NCI-H446 (cell line): Measurements from ENCODE around the gene PVR.
"Not testable (repeated sequence)": the region's sequence is repeated elsewhere in the genome, so short reads cannot be mapped to it uniquely, and the experiment has no call there.

Experiments used
- DNase-seq, 2 experiments: peaks; one replicate each; lab custom pipeline; 2025; lab: John Stamatoyannopoulos, UW

The PVR gene

GRCh38 chr19:44645407-44646048 is 1.8 kb downstream of the PVR start:
- DNase-seq = no peak

GRCh38 chr19:44646049-44646416 is 2.3 kb downstream of the PVR start:
- DNase-seq = no peak

GRCh38 chr19:44647144-44647543 is 3.4 kb downstream of the PVR start:
- DNase-seq = no peak

GRCh38 chr19:44648631-44649251 is 5.0 kb downstream of the PVR start:
- no peak for DNase-seq

GRCh38 chr19:44649578-44650145 is 6.0 kb downstream of the PVR start:
- no peak for DNase-seq

GRCh38 chr19:44653343-44653742 is 9.6 kb downstream of the PVR start:
- no peak for DNase-seq

- DNase-seq = no peak
Measured at GRCh38 chr19:44653977-44654774, 10.5 kb downstream of the PVR start.

- DNase-seq = peak in 1 of 2 experiments; percentile 48
Measured at GRCh38 chr19:44657211-44657921, 13.7 kb downstream of the PVR start.

- DNase-seq = no peak
Measured at GRCh38 chr19:44658069-44658733, 14.5 kb downstream of the PVR start.

- DNase-seq = no peak
Measured at GRCh38 chr19:44660081-44660480, 16.4 kb downstream of the PVR start.

GRCh38 chr19:44661205-44661604 is 17.5 kb downstream of the PVR start:
- DNase-seq = no peak

GRCh38 chr19:44661904-44662303 is 18.2 kb downstream of the PVR start:
- DNase-seq = no peak

GRCh38 chr19:44662691-44663385 is 19.1 kb downstream of the PVR start:
- no peak for DNase-seq

- no peak for DNase-seq
Measured at GRCh38 chr19:44663996-44664395, 20.3 kb downstream of the PVR start.

- no peak for DNase-seq
Measured at GRCh38 chr19:44664976-44665375, 21.3 kb downstream of the PVR start.

GRCh38 chr19:44666852-44667556 is 23.3 kb downstream of the PVR start:
- DNase-seq = no peak

GRCh38 chr19:44668985-44669764 is 25.5 kb downstream of the PVR start:
- DNase-seq = no peak

GRCh38 chr19:44670027-44670426 is 26.3 kb downstream of the PVR start:
- DNase-seq = not testable (repeated sequence)

GRCh38 chr19:44671400-44671799 is 27.7 kb downstream of the PVR start, which contains the start of gene CEACAM19:
Gene CEACAM19, plus strand, starts transcription at chr19:44671482. Its CDS starts 450 bp downstream, at chr19:44671932.
- no peak for DNase-seq
